IPS DF 4.7 (cell line): ENCODE measurements around the gene SRPK2.
A peak's percentile ranks its signal among the peaks of the same experiment; 100 is the strongest.
"Not testable (repeated sequence)": the region's sequence is repeated elsewhere in the genome, so short reads cannot be mapped to it uniquely, and the experiment has no call there.

ENCODE experiments used
- DNase-seq: peaks from one replicate; pipeline ENCODE4 v3.0.0-alpha.2; 2013; ENCODE audit warnings: low spot score; ENCODE audit errors: extremely low read depth

SRPK2 gene

GRCh38 chr7:105194959-105195358 is 193.8 kb downstream of the SRPK2 start:
- not testable (repeated sequence) for DNase-seq

- DNase-seq = no peak
Measured at GRCh38 chr7:105191331-105191730, 197.4 kb downstream of the SRPK2 start.

GRCh38 chr7:105189859-105190492 is 198.7 kb downstream of the SRPK2 start:
- DNase-seq = no peak

DNA sequence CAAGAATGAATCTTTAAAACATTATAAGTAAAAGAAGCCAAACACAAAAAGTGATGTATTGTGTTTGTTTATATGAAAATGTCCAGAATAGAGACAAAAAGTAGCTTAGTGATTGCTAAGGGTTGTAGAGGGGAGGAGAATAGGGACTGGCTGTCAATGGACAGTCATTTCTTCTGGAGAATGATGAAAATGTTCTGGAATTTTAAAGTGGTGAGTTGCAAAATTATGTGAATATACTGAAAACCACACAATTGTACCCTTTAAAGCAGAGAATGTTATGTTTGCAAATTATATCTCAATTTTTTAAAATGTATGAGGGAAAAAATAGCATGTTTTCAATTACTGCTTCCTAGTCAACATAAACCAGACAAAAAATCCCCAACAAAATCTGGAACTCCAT is 200.5 kb downstream of the SRPK2 start:
- DNase-seq = no peak

DNA sequence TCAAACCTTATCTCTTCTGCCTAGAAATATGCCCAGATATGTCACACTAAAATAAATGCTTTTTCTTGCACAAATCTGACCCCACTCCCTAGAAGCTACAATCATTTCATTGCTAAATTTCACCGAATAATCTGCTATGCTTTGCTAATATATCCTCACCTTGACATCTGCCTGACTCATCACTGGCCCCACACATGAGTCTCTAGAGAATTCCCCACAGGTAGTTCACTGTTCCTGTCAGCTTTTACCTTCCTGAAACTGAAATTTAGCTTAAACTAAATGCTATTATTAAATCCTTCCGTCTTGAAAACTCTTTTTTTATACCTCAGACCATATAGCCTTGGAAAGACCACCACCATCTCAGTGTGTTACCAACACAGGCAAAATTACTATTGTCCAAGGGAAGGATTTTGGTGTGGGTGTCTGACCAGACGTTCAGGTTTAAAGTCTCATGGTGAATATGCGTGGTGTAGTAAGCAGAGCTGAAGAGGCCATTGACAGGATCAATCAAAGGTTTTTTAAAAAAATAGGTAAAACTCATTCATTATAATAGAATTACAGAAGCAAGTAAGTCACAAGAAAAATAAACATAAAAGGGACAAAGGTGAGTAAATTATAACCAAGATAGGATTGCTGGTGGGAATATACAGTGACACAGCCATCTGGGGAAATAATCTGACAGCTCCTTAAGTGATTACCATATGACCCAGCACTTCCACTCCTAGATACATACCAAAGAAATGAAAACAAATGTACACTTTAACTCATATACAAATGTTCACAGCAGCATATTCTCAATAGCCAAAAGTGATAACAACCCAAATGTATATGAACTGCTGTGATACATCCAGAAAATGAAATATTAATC is 201.2 kb downstream of the SRPK2 start:
- no peak for DNase-seq

GRCh38 chr7:105185290-105186010 is 203.3 kb downstream of the SRPK2 start:
- DNase-seq = no peak

GRCh38 chr7:105180002-105180401 is 208.7 kb downstream of the SRPK2 start:
- no peak for DNase-seq

DNA sequence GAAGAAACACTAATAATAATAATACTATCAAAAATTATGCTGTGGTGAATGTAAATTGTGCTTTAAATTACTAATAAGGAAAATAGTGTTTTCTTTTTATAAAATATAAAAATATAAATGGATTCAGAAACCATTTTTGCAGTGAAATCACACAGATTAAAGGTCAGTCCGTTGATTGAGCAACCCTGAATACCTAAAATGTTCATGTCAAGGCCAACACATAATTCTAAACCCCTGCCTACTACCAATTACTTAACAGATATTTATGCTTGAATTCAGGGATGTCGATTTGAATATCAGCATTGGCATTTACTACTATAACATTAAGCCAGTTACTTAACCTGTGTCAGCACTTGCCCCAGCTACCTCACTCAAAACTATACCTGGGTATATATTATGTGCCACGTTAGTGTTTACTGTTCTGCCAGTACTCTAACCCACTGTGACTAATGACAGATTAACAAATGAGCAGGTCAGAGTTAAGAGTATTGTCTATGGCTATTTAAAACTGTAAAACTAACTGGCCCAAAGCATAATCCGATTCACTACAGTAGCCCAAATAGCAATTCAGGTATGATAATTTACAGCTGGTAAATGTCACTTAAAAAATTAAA is 209.7 kb downstream of the SRPK2 start:
- DNase-seq = no peak

DNA sequence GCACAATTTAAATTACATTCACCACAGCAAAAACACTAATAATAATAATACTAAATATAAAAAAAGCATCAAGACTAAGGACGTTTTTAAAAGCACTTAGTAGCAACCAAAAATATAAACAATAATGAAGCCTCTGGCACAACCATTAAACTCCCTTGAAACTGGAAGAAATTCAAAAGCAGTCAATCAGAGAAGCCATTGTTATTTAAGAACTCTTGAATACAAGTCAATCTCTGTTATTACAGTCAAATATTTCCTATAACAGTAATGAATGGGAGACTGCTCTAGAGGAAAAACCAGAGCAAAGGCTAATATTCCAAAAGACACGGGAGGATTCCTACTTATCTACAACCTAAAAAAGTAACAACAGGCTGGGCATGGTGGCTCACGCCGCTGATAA is 210.5 kb downstream of the SRPK2 start:
- DNase-seq = no peak

DNA sequence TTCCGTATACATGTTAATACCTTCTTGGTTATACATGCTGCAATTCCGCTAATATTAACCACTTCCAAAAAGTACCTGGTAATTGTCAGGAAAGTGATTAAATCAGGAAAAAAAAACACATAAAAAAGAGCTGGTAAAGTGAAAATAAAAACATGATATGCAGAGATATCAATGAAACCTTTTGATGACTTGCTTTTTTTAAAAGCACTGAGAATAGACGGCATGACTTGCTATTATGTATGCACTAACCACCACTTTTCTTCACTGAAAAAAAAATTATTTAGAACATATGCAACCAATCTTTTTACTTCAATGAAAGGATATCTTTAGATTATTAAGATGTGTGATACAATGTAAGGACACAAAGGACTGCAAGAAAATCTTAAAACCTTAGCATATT is 211.7 kb downstream of the SRPK2 start:
- no peak for DNase-seq

DNA sequence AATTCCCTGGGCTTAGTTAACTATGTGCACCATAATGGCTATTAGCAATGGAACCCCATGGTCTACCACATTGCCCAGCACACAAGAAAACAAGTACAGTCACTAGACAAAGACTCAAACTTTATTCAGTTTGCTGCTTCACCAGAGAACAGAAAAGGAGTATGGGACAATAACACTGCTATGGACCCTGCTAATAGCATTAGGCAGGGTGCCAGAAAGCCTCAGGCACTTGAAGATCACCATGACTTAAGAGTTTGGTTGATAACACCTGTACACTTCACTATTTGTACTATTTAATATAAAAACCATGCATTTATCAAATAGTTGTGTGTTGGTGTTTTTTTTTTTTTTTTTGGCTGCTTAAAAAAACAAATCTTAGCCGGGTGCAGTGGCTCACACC is 215.1 kb downstream of the SRPK2 start:
- DNase-seq = no peak

GRCh38 chr7:105164751-105165150 is 224.0 kb downstream of the SRPK2 start:
- no peak for DNase-seq

DNA sequence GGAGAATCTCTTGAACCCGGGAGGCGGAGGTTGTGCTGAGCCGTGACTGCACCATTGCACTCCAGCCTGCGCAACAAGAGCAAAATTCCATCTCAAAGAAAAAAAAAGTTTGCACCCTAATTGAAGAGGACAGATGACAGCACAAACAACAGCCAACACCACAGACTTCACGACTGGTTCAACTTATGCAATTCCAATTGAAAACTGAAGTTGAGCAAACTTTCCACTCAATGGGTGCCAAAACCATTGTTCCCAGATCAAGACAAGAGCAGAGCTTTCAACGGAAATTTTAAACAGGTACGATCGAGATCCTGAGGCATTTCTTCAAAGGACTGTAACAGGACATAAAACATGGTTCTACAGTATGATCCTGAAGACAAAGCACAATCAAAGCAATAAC is 225.0 kb downstream of the SRPK2 start:
- DNase-seq = no peak

- no peak for DNase-seq
Measured at GRCh38 chr7:105161366-105161765, 227.4 kb downstream of the SRPK2 start.

DNA sequence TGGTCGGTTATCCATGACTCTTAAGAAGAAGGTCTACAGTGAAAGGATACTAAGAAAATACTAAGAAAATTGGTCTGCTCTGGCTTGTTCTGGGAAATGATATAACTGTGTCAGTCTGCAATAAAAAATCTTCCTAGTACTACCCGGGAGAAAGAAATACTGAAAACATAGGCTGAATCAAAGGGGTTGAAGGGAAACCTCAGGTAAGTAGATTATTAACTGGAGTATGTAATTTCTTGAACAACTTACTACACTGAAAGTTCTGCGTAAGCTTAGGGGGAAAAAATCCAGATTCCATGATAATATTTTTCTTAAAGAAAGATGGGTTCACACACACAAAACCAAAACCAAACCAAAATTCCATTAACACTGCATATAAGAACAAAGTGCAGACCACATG is 231.4 kb downstream of the SRPK2 start:
- no peak for DNase-seq

GRCh38 chr7:105156731-105157130 is 232.0 kb downstream of the SRPK2 start:
- no peak for DNase-seq

- no peak for DNase-seq
Measured at GRCh38 chr7:105154084-105154483, 234.6 kb downstream of the SRPK2 start.

GRCh38 chr7:105153531-105153930 is 235.2 kb downstream of the SRPK2 start:
- no peak for DNase-seq

DNA sequence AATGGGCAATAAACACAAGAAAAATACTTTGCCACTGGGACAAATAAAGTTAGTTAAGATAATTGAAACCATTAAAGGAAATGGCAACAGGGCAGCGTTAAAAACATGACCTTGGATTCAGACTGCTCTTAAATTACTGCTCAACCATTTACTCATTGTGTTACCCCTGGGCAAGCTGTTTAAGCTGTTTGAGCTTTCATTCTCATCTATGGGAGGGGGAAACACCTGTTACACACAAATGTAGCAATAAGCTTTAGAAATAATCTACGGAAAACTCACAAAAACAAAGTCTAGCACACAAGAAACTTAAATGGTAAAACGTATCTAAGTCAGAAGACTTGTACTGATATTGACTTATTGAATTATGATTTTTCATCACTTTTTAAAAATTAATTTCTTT is 237.6 kb downstream of the SRPK2 start:
- no peak for DNase-seq

GRCh38 chr7:105149827-105150226 is 238.9 kb downstream of the SRPK2 start:
- DNase-seq = no peak

DNA sequence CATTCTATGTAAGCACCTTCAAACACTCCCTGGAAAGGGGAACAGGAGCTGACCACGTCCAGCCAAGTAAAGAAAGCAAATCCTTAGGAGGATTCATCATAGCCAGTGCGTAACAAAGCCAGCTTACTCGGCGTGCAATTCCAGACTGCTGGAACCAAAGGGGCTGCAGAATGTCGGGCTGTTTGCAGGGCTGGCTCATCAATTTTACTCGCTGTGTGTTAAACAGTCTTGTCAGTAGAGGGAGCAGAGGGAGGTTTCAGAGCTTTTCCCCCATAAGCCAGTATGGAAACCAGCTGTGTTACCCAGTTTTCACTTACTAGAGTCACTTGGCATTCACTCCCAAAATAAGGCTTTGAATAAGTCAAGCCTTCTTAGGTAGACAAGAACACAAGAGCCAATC is 247.7 kb downstream of the SRPK2 start:
- DNase-seq = peak; percentile 28

- DNase-seq = no peak
Measured at GRCh38 chr7:105139381-105139780, 249.3 kb downstream of the SRPK2 start.
